Prostate gland (tissue), 2 donors: Measurements from ENCODE around the gene RPS28. TPM values are rescaled to one million over a fixed set of nuclear protein-coding genes. Genes with fewer than 3 reads are reported as not detected.

ENCODE experiments used
- DNase-seq: peaks from one replicate; pipeline ENCODE4 v3.0.0-alpha.2; 2019; ENCODE audit warnings: low spot score
- H3K27ac ChIP-seq, 2 donors: fragments of 200-600 bp; sonication (generic); 2 replicates each; pipeline ENCODE4 v1.5.1; 2017 to 2019
- H3K27me3 ChIP-seq: fragments of 200-600 bp; sonication (generic); replicated peaks from 2 replicates; pipeline ENCODE4 v1.5.1; 2019; ENCODE audit not compliant: insufficient read depth
- H3K36me3 ChIP-seq, 2 donors: fragments of 200-600 bp; sonication (generic); 1 replicate in 1 of 2; 2 replicates in 1 of 2; pipeline versions ENCODE4 v1.5.1 to v1.8.1; 2017 to 2019
- H3K4me1 ChIP-seq: fragments of 200-600 bp; sonication (generic); replicated peaks from 2 replicates; pipeline ENCODE4 v1.5.1; 2019
- H3K4me3 ChIP-seq, 2 donors: fragments of 200-600 bp; sonication (generic); 2 replicates each; pipeline ENCODE4 v1.5.1; 2017 to 2019
- H3K9me3 ChIP-seq: fragments of 200-600 bp; sonication (generic); 2 replicates; pipeline ENCODE4 v1.5.1; 2017
- CTCF ChIP-seq, 4 experiments: fragments of 200-600 bp in 2 of 4; fragments of 450-650 bp in 2 of 4; sonication (generic) in 2 of 4; IDR thresholded peaks; 1 replicate in 3 of 4; 2 replicates in 1 of 4; pipeline ENCODE4 v1.5.1; 2016 to 2019; ENCODE audit warnings: antibody characterized with exemption in 4 of 4, mild to moderate bottlenecking in 2 of 4, moderate library complexity in 2 of 4
- POLR2A ChIP-seq: fragments of 450-650 bp; IDR thresholded peaks from one replicate; pipeline ENCODE4 v1.6.1; 2016; ENCODE audit warnings: antibody characterized with exemption, mild to moderate bottlenecking
- POLR2AphosphoS5 ChIP-seq: sonication (generic); formaldehyde crosslinking; IDR thresholded peaks from one replicate; pipeline ENCODE4 v1.6.1; 2017; ENCODE audit warnings: antibody characterized with exemption
- WGBS: methylation state at CpG from one replicate; pipeline ENCODE4 v1.1.5; 2018; 5-methylcytosine and 5-hydroxymethylcytosine counted together
- intact Hi-C: fragments of 100-400 bp; cut with DNase I; formaldehyde crosslinking; loops from one replicate; pipeline ENCODE4 v1.14.2; 2022
- total RNA-seq, 2 donors: library from RNA; depleted of rRNA; stranded (reverse); fragments of >200 nt; gene quantifications; one replicate each; pipeline ENCODE4 v1.1.0, GENCODE V29; 2016

The RPS28 gene
- total RNA-seq, 2 donors from 2014 or later = 488 to 498 TPM

GRCh38 chr19:8322638-8322997 is 1.3 kb downstream of the RPS28 start:
- Histone ChIP-seq H3K27me3 (no peaks in the 10 kb centered on the region), H3K27ac (peak overlapping the region in 1 of 2 donors; percentile 84), H3K36me3 (no peaks in the 10 kb centered on the region), H3K4me1 (peaks cover 4% of the 10 kb centered on the region), H3K4me3 (peak overlapping the region; percentile 72 to 94), H3K9me3 (no peaks in the 10 kb centered on the region)
- DNase-seq = no peak
- WGBS = 45% methylated on average over 7 of the region's 7 CpGs
- intact Hi-C loops = no loop called here
- TF ChIP-seq POLR2AphosphoS5 (no peak), POLR2A (no peak), CTCF (IDR thresholded peaks at IDR 0.05) (no peak)

DNA sequence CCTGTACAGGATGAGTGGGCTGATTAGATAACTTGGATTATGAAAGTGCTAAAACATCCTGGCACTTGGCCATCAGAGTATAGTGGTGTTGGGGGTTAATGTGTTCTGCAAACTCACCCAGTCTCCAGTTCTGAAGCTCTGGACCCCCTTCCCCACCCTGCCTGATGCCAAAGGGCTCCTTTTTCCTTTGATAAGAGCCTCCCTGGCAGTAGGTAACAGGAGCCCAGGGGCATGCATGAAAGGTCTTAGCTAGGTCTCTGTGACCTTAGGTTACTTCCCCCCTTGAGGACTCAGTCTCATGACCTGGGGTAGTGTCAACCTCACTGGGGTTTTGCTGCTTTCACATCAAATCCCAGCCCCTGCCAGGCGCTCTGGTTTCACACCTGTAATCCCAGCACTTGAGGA is 2.5 kb downstream of the RPS28 start:
- no peaks in the 10 kb centered on the region for H3K9me3 ChIP-seq
- WGBS = 100% methylated on average over 1 of the region's 1 CpG
- H3K4me3 ChIP-seq = no peak overlapping the region
- peaks cover 4% of the 10 kb centered on the region for H3K4me1 ChIP-seq
- DNase-seq = no peak
- H3K27ac ChIP-seq = no peak overlapping the region
- H3K36me3 ChIP-seq = no peaks in the 10 kb centered on the region
- no peak for TF ChIP-seq CTCF (IDR thresholded peaks at IDR 0.05)
- no peak for TF ChIP-seq POLR2A
- TF ChIP-seq POLR2AphosphoS5 = no peak
- intact Hi-C loops = no loop called here
- H3K27me3 ChIP-seq = no peaks in the 10 kb centered on the region

- no peaks in the 10 kb centered on the region for H3K27me3 ChIP-seq
- H3K27ac ChIP-seq = no peak overlapping the region
- H3K36me3 ChIP-seq = no peaks in the 10 kb centered on the region
- no peak for DNase-seq
- intact Hi-C loops = no loop called here
- H3K4me1 ChIP-seq = peaks cover 4% of the 10 kb centered on the region
- H3K4me3 ChIP-seq = no peak overlapping the region
- no peak for TF ChIP-seq POLR2AphosphoS5
- TF ChIP-seq POLR2A = no peak
- no peak for TF ChIP-seq CTCF (IDR thresholded peaks at IDR 0.05)
- H3K9me3 ChIP-seq = no peaks in the 10 kb centered on the region
- 66% methylated on average over 17 of the region's 17 CpGs for WGBS
Observed at GRCh38 chr19:8324186-8325050, 3.1 kb downstream of the RPS28 start.

- Histone ChIP-seq H3K9me3 (no peaks in the 10 kb centered on the region), H3K27me3 (no peaks in the 10 kb centered on the region), H3K4me1 (peaks cover 1% of the 10 kb centered on the region), H3K36me3 (no peaks in the 10 kb centered on the region), H3K27ac (no peak overlapping the region), H3K4me3 (no peak overlapping the region)
- no peak for DNase-seq
- TF ChIP-seq CTCF (IDR thresholded peaks at IDR 0.05) (no peak), POLR2A (no peak), POLR2AphosphoS5 (no peak)
- 83% methylated on average over 3 of the region's 3 CpGs for WGBS
- intact Hi-C loops = no loop called here
Observed at GRCh38 chr19:8325454-8325853, 4.2 kb downstream of the RPS28 start.

- no peak for DNase-seq
- intact Hi-C loops = no loop called here
- Histone ChIP-seq H3K4me1 (no peaks in the 10 kb centered on the region), H3K4me3 (no peak overlapping the region), H3K36me3 (no peaks in the 10 kb centered on the region), H3K9me3 (no peaks in the 10 kb centered on the region), H3K27ac (no peak overlapping the region), H3K27me3 (no peaks in the 10 kb centered on the region)
- WGBS = 83% methylated on average over 3 of the region's 3 CpGs
- TF ChIP-seq CTCF (IDR thresholded peaks at IDR 0.05) (no peak), POLR2AphosphoS5 (no peak), POLR2A (no peak)
Observed at GRCh38 chr19:8329996-8330395, 8.7 kb downstream of the RPS28 start.
